Measurements from ENCODE around the gene SLC3A2. TPM values are rescaled to one million over a fixed set of nuclear protein-coding genes. Genes with fewer than 3 reads are reported as not detected.

Gene SLC3A2
- total and polyA plus RNA-seq, 2 of the 13 experiments (the other 11 are each of a cell fraction or from before 2014, with no cell fraction given), result 213 to 226 TPM

GRCh38 chr11:62933285-62933684 lies 52.6 kb downstream of the SLC3A2 start:
- intact Hi-C loops (cut with micrococcal nuclease; ENCODE audit: unreplicated experiment), result no loop called here
- no peaks in the 10 kb centered on the region for H3K36me3 ChIP-seq (replicated peaks in 1 of 2; ENCODE audit: control insufficient read depth in 1 of 2, insufficient read depth in 2 of 2, low read length in 2 of 2)
- no peaks in the 10 kb centered on the region for H3K9me3 ChIP-seq (ENCODE audit: low read length)
- no peak for FAIRE-seq
- no TSS peak for BruUV-seq (replicated peaks)
- H3K4me2 ChIP-seq (ENCODE audit: low read depth, low read length), result no peak overlapping the region
- no peaks in the 10 kb centered on the region for H4K20me1 ChIP-seq (ENCODE audit: insufficient read depth, low read length)
- ATAC-seq, result no peak
- WGBS (ENCODE audit: low lambda C conversion rate), result 56% methylated on average over 13 of the region's 13 CpGs
- H2AFZ ChIP-seq (ENCODE audit: low read length), result no peak overlapping the region
- peaks cover 5 to 19% of the 10 kb centered on the region in 2 experiments; a peak in 3 of 5 replicates for H3K27me3 ChIP-seq (ENCODE audit: control insufficient read depth in 1 of 2, insufficient read depth in 2 of 2, low read length in 2 of 2)
- ChIA-PET CTCF (ENCODE audit: low intra/inter-chr PET ratio, low total read pairs) (no interaction called here), POLR2A (no interaction called here)
- H3K27ac ChIP-seq (ENCODE audit: extremely low read length, insufficient read depth, low read length), result no peak overlapping the region
- no peaks in the 10 kb centered on the region for H3K79me2 ChIP-seq (ENCODE audit: insufficient read depth, low read length)
- no peak overlapping the region for H3K9ac ChIP-seq (ENCODE audit: insufficient read depth, low read depth, low read length)
- no peak overlapping the region for H3K4me3 ChIP-seq (replicated peaks in 1 of 3; ENCODE audit: insufficient read depth in 1 of 3, low read depth in 2 of 3, low read length in 3 of 3)
- in situ Hi-C loops (cut with HindIII; ENCODE audit: extremely low pct_ligation_motif_present, low pct_unique_long_range_greater_than_20kb), result no loop called here
- no peak for DNase-seq (ENCODE audit: low spot score)
- no peak for TF ChIP-seq ZNF12 (CRISPR knock-in tag; IDR thresholded peaks at IDR 0.05)
- no peak for TF ChIP-seq ZSCAN22 (CRISPR knock-in tag; IDR thresholded peaks at IDR 0.05)
- TF ChIP-seq MXI1 (IDR thresholded peaks at IDR 0.05; ENCODE audit: borderline replicate concordance, low read depth, low read length), result no peak
- TF ChIP-seq GATAD2A (CRISPR knock-in tag; IDR thresholded peaks at IDR 0.05), result no peak
- TF ChIP-seq NCOR1 (IDR thresholded peaks at IDR 0.05; ENCODE audit: borderline replicate concordance, low read length), result no peak
- no peak for TF ChIP-seq BRD4 (CRISPR knock-in tag; IDR thresholded peaks at IDR 0.05)
- TF ChIP-seq, protein P1, sequence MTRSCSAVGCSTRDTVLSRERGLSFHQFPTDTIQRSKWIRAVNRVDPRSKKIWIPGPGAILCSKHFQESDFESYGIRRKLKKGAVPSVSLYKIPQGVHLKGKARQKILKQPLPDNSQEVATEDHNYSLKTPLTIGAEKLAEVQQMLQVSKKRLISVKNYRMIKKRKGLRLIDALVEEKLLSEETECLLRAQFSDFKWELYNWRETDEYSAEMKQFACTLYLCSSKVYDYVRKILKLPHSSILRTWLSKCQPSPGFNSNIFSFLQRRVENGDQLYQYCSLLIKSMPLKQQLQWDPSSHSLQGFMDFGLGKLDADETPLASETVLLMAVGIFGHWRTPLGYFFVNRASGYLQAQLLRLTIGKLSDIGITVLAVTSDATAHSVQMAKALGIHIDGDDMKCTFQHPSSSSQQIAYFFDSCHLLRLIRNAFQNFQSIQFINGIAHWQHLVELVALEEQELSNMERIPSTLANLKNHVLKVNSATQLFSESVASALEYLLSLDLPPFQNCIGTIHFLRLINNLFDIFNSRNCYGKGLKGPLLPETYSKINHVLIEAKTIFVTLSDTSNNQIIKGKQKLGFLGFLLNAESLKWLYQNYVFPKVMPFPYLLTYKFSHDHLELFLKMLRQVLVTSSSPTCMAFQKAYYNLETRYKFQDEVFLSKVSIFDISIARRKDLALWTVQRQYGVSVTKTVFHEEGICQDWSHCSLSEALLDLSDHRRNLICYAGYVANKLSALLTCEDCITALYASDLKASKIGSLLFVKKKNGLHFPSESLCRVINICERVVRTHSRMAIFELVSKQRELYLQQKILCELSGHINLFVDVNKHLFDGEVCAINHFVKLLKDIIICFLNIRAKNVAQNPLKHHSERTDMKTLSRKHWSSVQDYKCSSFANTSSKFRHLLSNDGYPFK (CRISPR knock-in tag; IDR thresholded peaks at IDR 0.05; ENCODE audit: borderline replicate concordance), result no peak
- TF ChIP-seq, protein P2, sequence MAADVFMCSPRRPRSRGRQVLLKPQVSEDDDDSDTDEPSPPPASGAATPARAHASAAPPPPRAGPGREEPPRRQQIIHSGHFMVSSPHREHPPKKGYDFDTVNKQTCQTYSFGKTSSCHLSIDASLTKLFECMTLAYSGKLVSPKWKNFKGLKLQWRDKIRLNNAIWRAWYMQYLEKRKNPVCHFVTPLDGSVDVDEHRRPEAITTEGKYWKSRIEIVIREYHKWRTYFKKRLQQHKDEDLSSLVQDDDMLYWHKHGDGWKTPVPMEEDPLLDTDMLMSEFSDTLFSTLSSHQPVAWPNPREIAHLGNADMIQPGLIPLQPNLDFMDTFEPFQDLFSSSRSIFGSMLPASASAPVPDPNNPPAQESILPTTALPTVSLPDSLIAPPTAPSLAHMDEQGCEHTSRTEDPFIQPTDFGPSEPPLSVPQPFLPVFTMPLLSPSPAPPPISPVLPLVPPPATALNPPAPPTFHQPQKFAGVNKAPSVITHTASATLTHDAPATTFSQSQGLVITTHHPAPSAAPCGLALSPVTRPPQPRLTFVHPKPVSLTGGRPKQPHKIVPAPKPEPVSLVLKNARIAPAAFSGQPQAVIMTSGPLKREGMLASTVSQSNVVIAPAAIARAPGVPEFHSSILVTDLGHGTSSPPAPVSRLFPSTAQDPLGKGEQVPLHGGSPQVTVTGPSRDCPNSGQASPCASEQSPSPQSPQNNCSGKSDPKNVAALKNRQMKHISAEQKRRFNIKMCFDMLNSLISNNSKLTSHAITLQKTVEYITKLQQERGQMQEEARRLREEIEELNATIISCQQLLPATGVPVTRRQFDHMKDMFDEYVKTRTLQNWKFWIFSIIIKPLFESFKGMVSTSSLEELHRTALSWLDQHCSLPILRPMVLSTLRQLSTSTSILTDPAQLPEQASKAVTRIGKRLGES (CRISPR knock-in tag; IDR thresholded peaks at IDR 0.05; ENCODE audit: borderline replicate concordance), result no peak
- TF ChIP-seq ZSCAN12 (CRISPR knock-in tag; IDR thresholded peaks at IDR 0.05), result no peak
- TF ChIP-seq, protein P3, sequence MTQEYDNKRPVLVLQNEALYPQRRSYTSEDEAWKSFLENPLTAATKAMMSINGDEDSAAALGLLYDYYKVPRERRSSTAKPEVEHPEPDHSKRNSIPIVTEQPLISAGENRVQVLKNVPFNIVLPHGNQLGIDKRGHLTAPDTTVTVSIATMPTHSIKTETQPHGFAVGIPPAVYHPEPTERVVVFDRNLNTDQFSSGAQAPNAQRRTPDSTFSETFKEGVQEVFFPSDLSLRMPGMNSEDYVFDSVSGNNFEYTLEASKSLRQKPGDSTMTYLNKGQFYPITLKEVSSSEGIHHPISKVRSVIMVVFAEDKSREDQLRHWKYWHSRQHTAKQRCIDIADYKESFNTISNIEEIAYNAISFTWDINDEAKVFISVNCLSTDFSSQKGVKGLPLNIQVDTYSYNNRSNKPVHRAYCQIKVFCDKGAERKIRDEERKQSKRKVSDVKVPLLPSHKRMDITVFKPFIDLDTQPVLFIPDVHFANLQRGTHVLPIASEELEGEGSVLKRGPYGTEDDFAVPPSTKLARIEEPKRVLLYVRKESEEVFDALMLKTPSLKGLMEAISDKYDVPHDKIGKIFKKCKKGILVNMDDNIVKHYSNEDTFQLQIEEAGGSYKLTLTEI (CRISPR knock-in tag; conservative IDR thresholded peaks at IDR 0.05), result no peak
- TF ChIP-seq ZNF652 (CRISPR knock-in tag; IDR thresholded peaks at IDR 0.05; ENCODE audit: borderline replicate concordance, low read depth), result no peak
- TF ChIP-seq SAP130 (CRISPR knock-in tag; IDR thresholded peaks at IDR 0.05; ENCODE audit: low read depth), result no peak
- TF ChIP-seq ZBTB20 (CRISPR knock-in tag; IDR thresholded peaks at IDR 0.05; ENCODE audit: borderline replicate concordance, low read depth), result no peak
- no peak for TF ChIP-seq SMAD3 (CRISPR knock-in tag; IDR thresholded peaks at IDR 0.05)
- TF ChIP-seq MAFK (conservative IDR thresholded peaks at IDR 0.05 in 1 of 2, IDR thresholded peaks at IDR 0.05 in 1 of 2; ENCODE audit: low read length in 2 of 2), result no peak
- TF ChIP-seq ZBTB38 (CRISPR knock-in tag; IDR thresholded peaks at IDR 0.05), result no peak
- no peak for TF ChIP-seq IKZF4 (CRISPR knock-in tag; IDR thresholded peaks at IDR 0.05; ENCODE audit: borderline replicate concordance, low read depth, not compliant biosample characterization)
- 0 out of 2 replicates have a peak, but pooled peaks cover 5% of the 10 kb centered on the region for H3K4me1 ChIP-seq (ENCODE audit: insufficient read depth, low read length)
